PC-9 (cell line): Measurements from ENCODE around the gene IGFLR1. TPM values are rescaled to one million over a fixed set of nuclear protein-coding genes. Genes with fewer than 3 reads are reported as not detected.

Source experiments
- BruUV-seq: library from RNA; stranded (reverse); fragments of 400-500 nt; replicated peaks from 2 replicates; lab custom pipeline; 2021; lab: Mats Ljungman, UMichigan
- CTCF ChIA-PET: fragments of 300-600 bp; sonication (Branson Sonifier 250); formaldehyde crosslinking; loops from one replicate; lab custom pipeline; 2022; ENCODE audit warnings: antibody characterized with exemption; lab: Charles Lee
- POLR2A ChIA-PET: fragments of 300-600 bp; sonication (Branson Sonifier 250); formaldehyde crosslinking; loops from one replicate; lab custom pipeline; 2022; ENCODE audit warnings: antibody characterized with exemption; ENCODE audit not compliant: unreplicated experiment; lab: Charles Lee
- DNase-seq, 2 experiments: peaks; one replicate each; pipeline versions ENCODE4 v3.0.0 to v3.0.0-alpha.2; 2015 to 2022; ENCODE audit warnings: mixed read lengths in 1 of 2
- H2AFZ ChIP-seq: fragments of 200-600 bp; sonication (generic); 2 replicates; pipeline ENCODE4 v1.8.1; 2017; ENCODE audit warnings: antibody characterized with exemption
- H3F3A ChIP-seq: fragments of 200-600 bp; sonication (generic); 2 replicates; pipeline ENCODE4 v1.8.1; 2017; ENCODE audit warnings: antibody characterized with exemption, mild to moderate bottlenecking, low read depth; ENCODE audit not compliant: insufficient read depth
- H3K27ac ChIP-seq: fragments of 200-600 bp; sonication (generic); 2 replicates; pipeline ENCODE4 v1.6.1; 2016; ENCODE audit warnings: mixed run types
- H3K27me3 ChIP-seq: fragments of 200-600 bp; sonication (generic); 2 replicates; pipeline ENCODE4 v1.6.1; 2016; ENCODE audit warnings: low read depth, mixed run types; ENCODE audit not compliant: insufficient read depth
- H3K36me3 ChIP-seq: fragments of 200-600 bp; sonication (generic); 2 replicates; pipeline ENCODE4 v1.6.1; 2016; ENCODE audit warnings: low read depth, mixed run types
- H3K4me1 ChIP-seq: fragments of 200-600 bp; sonication (generic); replicated peaks from 2 replicates; pipeline ENCODE4 v1.6.1; 2016; ENCODE audit warnings: mixed run types; ENCODE audit not compliant: insufficient read depth
- H3K4me2 ChIP-seq: fragments of 200-600 bp; sonication (generic); 2 replicates; pipeline ENCODE4 v1.6.1; 2017; ENCODE audit warnings: mixed run types
- H3K4me3 ChIP-seq: fragments of 200-600 bp; sonication (generic); 2 replicates; pipeline ENCODE4 v1.6.1; 2016; ENCODE audit warnings: mixed run types
- H3K79me2 ChIP-seq: fragments of 200-600 bp; sonication (generic); 2 replicates; pipeline ENCODE4 v1.6.1; 2017; ENCODE audit warnings: low read depth, mixed run types
- H3K9me2 ChIP-seq: fragments of 200-600 bp; sonication (generic); 2 replicates; pipeline ENCODE4 v1.8.1; 2017; ENCODE audit warnings: mild to moderate bottlenecking; ENCODE audit not compliant: insufficient read depth
- H3K9me3 ChIP-seq: fragments of 200-600 bp; sonication (generic); 2 replicates; pipeline ENCODE4 v1.8.1; 2016; ENCODE audit warnings: low read depth; ENCODE audit not compliant: insufficient read depth
- H4K20me1 ChIP-seq: fragments of 200-600 bp; sonication (generic); 2 replicates; pipeline ENCODE4 v1.8.1; 2017; ENCODE audit not compliant: insufficient read depth
- CTCF ChIP-seq: fragments of 200-600 bp; sonication (generic); conservative IDR thresholded peaks from 2 replicates; pipeline ENCODE4 v1.6.1; 2017; ENCODE audit warnings: mixed run types, antibody characterized with exemption, mild to moderate bottlenecking, moderate library complexity
- EZH2 ChIP-seq: fragments of 200-600 bp; sonication (generic); IDR thresholded peaks from 2 replicates; pipeline ENCODE4 v1.8.0; 2017; ENCODE audit warnings: antibody characterized with exemption, low read depth
- intact Hi-C: fragments of 100-400 bp; cut with micrococcal nuclease; formaldehyde crosslinking; loops from one replicate; pipeline ENCODE4 v1.10.0; 2022; ENCODE audit not compliant: unreplicated experiment
- total RNA-seq: library from RNA; stranded (reverse); gene quantifications from 2 replicates; pipeline ENCODE4 v1.2.3, GENCODE V29; 2021

Gene IGFLR1
- total RNA-seq, 1 experiment from 2014 or later = 9.7 TPM

GRCh38 chr19:35716801-35717664, 25.2 kb downstream of the IGFLR1 start:
- no peaks in the 10 kb centered on the region for H3K9me3 ChIP-seq
- H2AFZ ChIP-seq = peak overlapping the region; percentile 99
- peak; percentile 83 to 89 for DNase-seq
- H3K79me2 ChIP-seq = peaks cover 34% of the 10 kb centered on the region
- H3K27ac ChIP-seq = peak overlapping the region; percentile 45
- H3K4me2 ChIP-seq = peak overlapping the region; percentile 99
- TSS peak; percentile 52 for BruUV-seq
- ChIA-PET CTCF (interaction anchor here (0.5 kb wide), 1 partner anchor 181 kb away, joined by 4 read pairs; no protein-coding TSS in a partner anchor), POLR2A (no interaction called here)
- peaks cover 14% of the 10 kb centered on the region for H4K20me1 ChIP-seq
- H3F3A ChIP-seq = peaks cover 6% of the 10 kb centered on the region; the same call in 1 of the 2 replicates
- intact Hi-C loops = loop anchor here (1.0 to 5.0 kb wide), 14 partner anchors 24 to 744 kb away; partner anchors contain the start of genes COX6B1, LIN37, PSENEN and U2AF1L4
- H3K9me2 ChIP-seq = no peaks in the 10 kb centered on the region
- H3K4me1 ChIP-seq = peaks cover 20% of the 10 kb centered on the region
- TF ChIP-seq CTCF = peak; percentile 91
- TF ChIP-seq EZH2 = no peak
- H3K4me3 ChIP-seq = peak overlapping the region; percentile 85
- no peaks in the 10 kb centered on the region for H3K36me3 ChIP-seq
- no peaks in the 10 kb centered on the region for H3K27me3 ChIP-seq

- H3K27ac ChIP-seq = peak overlapping the region; percentile 45
- H2AFZ ChIP-seq = peak overlapping the region; percentile 99
- peaks cover 14% of the 10 kb centered on the region for H4K20me1 ChIP-seq
- H3F3A ChIP-seq = peaks cover 6% of the 10 kb centered on the region; the same call in 1 of the 2 replicates
- H3K4me1 ChIP-seq = peaks cover 20% of the 10 kb centered on the region
- no peaks in the 10 kb centered on the region for H3K27me3 ChIP-seq
- peak in 1 of 2 experiments; percentile 42 for DNase-seq
- ChIA-PET CTCF (interaction anchor here (0.6 kb wide), 1 partner anchor 22 kb away, joined by 3 read pairs; no protein-coding TSS in a partner anchor), POLR2A (interaction anchor here (0.7 kb wide), 1 partner anchor 689 kb away, joined by 4 read pairs; no protein-coding TSS in a partner anchor)
- intact Hi-C loops = loop anchor here (1.0 to 5.0 kb wide), 7 partner anchors 29 to 743 kb away; partner anchors contain the start of genes PSENEN and U2AF1L4
- H3K9me3 ChIP-seq = no peaks in the 10 kb centered on the region
- no TSS peak for BruUV-seq
- no peak for TF ChIP-seq CTCF
- TF ChIP-seq EZH2 = no peak
- no peaks in the 10 kb centered on the region for H3K9me2 ChIP-seq
- peak overlapping the region; percentile 85 for H3K4me3 ChIP-seq
- peak overlapping the region; percentile 99 for H3K4me2 ChIP-seq
- H3K36me3 ChIP-seq = no peaks in the 10 kb centered on the region
- peaks cover 34% of the 10 kb centered on the region for H3K79me2 ChIP-seq
These were observed 26.1 kb downstream of the IGFLR1 start for GRCh38 chr19:35715981-35716800.

GRCh38 chr19:35715355-35715809, 26.9 kb downstream of the IGFLR1 start:
- Histone ChIP-seq H3K9me3 (no peaks in the 10 kb centered on the region), H4K20me1 (peaks cover 14% of the 10 kb centered on the region), H3K4me3 (peak overlapping the region; percentile 85; the same call in 1 of the 2 replicates), H3K4me2 (peak overlapping the region; percentile 99), H3K27ac (no peak overlapping the region), H3F3A (peaks cover 6% of the 10 kb centered on the region; the same call in 1 of the 2 replicates), H2AFZ (peak overlapping the region; percentile 99; the same call in 1 of the 2 replicates), H3K9me2 (no peaks in the 10 kb centered on the region), H3K79me2 (peaks cover 34% of the 10 kb centered on the region), H3K36me3 (no peaks in the 10 kb centered on the region), H3K27me3 (no peaks in the 10 kb centered on the region), H3K4me1 (peaks cover 20% of the 10 kb centered on the region)
- CTCF ChIA-PET = no interaction called here
- no TSS peak for BruUV-seq
- POLR2A ChIA-PET = interaction anchor here (0.6 to 0.7 kb wide), 2 partner anchors 689 to 1581 kb away, joined by 4 to 6 read pairs; no protein-coding TSS in a partner anchor
- DNase-seq = no peak
- no peak for TF ChIP-seq EZH2
- TF ChIP-seq CTCF = no peak
- intact Hi-C loops = loop anchor here (5.0 kb wide), 1 partner anchor 398 kb away; no protein-coding TSS in a partner anchor
